ENCODE data around the gene SCN3A. TPM values are rescaled to one million over a fixed set of nuclear protein-coding genes. Genes with fewer than 3 reads are reported as not detected.

The SCN3A gene
- total and polyA plus RNA-seq, 11 donors = 0.39 to 2.7 (median 1.1) TPM

DNA sequence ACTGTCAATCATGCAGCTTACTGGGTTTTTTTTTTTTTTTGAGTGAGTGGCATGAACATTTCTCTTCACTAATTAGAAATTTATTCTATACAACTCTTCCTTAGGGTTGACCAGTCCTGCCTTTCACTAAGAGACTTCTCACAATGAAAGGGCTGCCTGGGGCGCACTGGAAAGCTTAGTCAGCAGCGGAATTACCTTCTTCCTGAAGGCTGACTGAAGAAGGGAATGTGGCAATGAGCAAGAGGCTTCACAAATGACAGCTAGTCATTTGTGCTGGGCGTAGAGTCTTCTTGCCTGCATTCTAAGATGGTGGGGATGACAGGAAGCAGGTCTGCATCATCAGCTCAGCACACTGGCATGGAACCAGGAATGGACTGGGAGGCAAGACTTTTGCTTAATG, 15.6 kb upstream of the SCN3A start:
- Histone ChIP-seq H3K9me3 (peaks cover 0 to 6% (median 0%) of the 10 kb centered on the region in 12 donors), H3K36me3 (no peaks in the 10 kb centered on the region), H3K4me3 (no peak overlapping the region), H3K4me1 (no peaks in the 10 kb centered on the region), H3K27me3 (peaks cover 0 to 6% (median 0%) of the 10 kb centered on the region in 9 donors), H3K27ac (no peak overlapping the region)
- TF ChIP-seq CTCF (IDR thresholded peaks at IDR 0.05) = no peak
- TF ChIP-seq POLR2A (IDR thresholded peaks at IDR 0.05) = no peak
- DNase-seq (no peak), ATAC-seq (no peak)
- intact Hi-C loops (cut with DNase I) = no loop called here
- WGBS, 4 donors = 59 to 73% (median 70%) methylated on average over 3 of the region's 3 CpGs

DNA sequence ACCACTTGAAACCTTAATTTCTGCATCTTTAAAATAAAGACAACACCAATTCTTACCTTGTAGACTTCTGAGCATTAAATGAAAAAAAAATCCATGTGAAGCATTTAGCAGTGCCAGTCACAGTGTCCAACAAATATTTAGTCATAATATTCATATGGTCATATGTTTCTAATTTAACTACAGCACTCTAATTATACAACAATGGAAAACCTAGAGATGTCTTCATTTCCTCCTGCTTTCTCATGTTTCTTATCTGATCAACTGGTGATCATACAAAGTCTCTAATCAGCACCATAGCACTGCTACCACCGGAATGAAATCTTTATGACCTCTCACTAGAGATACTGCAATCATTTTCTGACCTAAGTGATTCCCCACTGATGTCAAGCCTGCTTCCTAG, 10.2 kb upstream of the SCN3A start:
- Histone ChIP-seq H3K9me3 (peaks cover 0 to 6% (median 0%) of the 10 kb centered on the region in 12 donors), H3K27me3 (no peaks in the 10 kb centered on the region), H3K4me1 (no peaks in the 10 kb centered on the region), H3K4me3 (no peak overlapping the region), H3K27ac (no peak overlapping the region), H3K36me3 (no peaks in the 10 kb centered on the region)
- TF ChIP-seq CTCF (IDR thresholded peaks at IDR 0.05) = no peak
- DNase-seq = no peak
- intact Hi-C loops (cut with DNase I) = no loop called here
- ATAC-seq = no peak
- 26 to 54% (median 38%) methylated on average over 1 of the region's 1 CpG for WGBS, 4 donors

- no peak for DNase-seq
- no peak overlapping the region for H3K4me3 ChIP-seq
- intact Hi-C loops (cut with DNase I) = loop anchor here in 1 of 10 donors (10.0 kb wide), 1 partner anchor 473 kb away; no protein-coding TSS in a partner anchor
- TF ChIP-seq POLR2A (IDR thresholded peaks at IDR 0.05) (no peak), CTCF (IDR thresholded peaks at IDR 0.05) (no peak)
- no peaks in the 10 kb centered on the region for H3K4me1 ChIP-seq
- H3K9me3 ChIP-seq = no peaks in the 10 kb centered on the region
- no peak for ATAC-seq
- 63 to 67% (median 65%) methylated on average over 1 of the region's 1 CpG for WGBS, 4 donors
- no peaks in the 10 kb centered on the region for H3K27me3 ChIP-seq
- no peak overlapping the region for H3K27ac ChIP-seq
- no peaks in the 10 kb centered on the region for H3K36me3 ChIP-seq
Measured at GRCh38 chr2:165208094-165208493, 4.2 kb upstream of the SCN3A start.

- intact Hi-C loops (cut with DNase I) = loop anchor here in 5 of 10 donors (2.0 to 10.0 kb wide), 4 partner anchors 187 to 471 kb away; no protein-coding TSS in a partner anchor
- Histone ChIP-seq H3K4me3 (no peak overlapping the region), H3K36me3 (no peaks in the 10 kb centered on the region), H3K4me1 (no peaks in the 10 kb centered on the region), H3K27me3 (no peaks in the 10 kb centered on the region), H3K9me3 (no peaks in the 10 kb centered on the region), H3K27ac (no peak overlapping the region)
- DNase-seq (no peak), ATAC-seq (no peak)
- 84 to 89% (median 86%) methylated on average over 2 of the region's 2 CpGs for WGBS, 4 donors
- TF ChIP-seq CTCF (IDR thresholded peaks at IDR 0.05) = no peak
- no peak for TF ChIP-seq POLR2A (IDR thresholded peaks at IDR 0.05)
Measured at GRCh38 chr2:165205865-165206264, 2.0 kb upstream of the SCN3A start.
